Activated T-helper 9 cell treated with anti-CD3 and anti-CD28 coated beads, Interleukin-2, amount 50 U/mL, for 16 hours (primary cell): Measurements from ENCODE around the gene SMIM8.

ENCODE experiments used
- DNase-seq: peaks from one replicate; pipeline ENCODE4 v3.0.0-alpha.2; 2020; ENCODE audit warnings: low read depth

SMIM8 gene

GRCh38 chr6:87336367-87336766, 14.0 kb downstream of the SMIM8 start:
- DNase-seq: no peak

- DNase-seq: no peak
Measured at GRCh38 chr6:87340230-87340629, 17.8 kb downstream of the SMIM8 start.

- no peak for DNase-seq
Measured at GRCh38 chr6:87341158-87341557, 18.8 kb downstream of the SMIM8 start.

- no peak for DNase-seq
Measured at GRCh38 chr6:87341899-87342298, 19.5 kb downstream of the SMIM8 start.

GRCh38 chr6:87342829-87343228, 20.4 kb downstream of the SMIM8 start:
- DNase-seq: no peak

- DNase-seq: no peak
Measured at GRCh38 chr6:87344731-87345130, 22.3 kb downstream of the SMIM8 start, which contains the start of gene C6orf163. Gene C6orf163 (plus strand): TSS chr6:87344813. CDS start chr6:87345100, 287 bp downstream.

GRCh38 chr6:87346700-87347099, 24.3 kb downstream of the SMIM8 start:
- DNase-seq: no peak

- DNase-seq: no peak
Measured at GRCh38 chr6:87349896-87350295, 27.5 kb downstream of the SMIM8 start.

GRCh38 chr6:87350516-87350915, 28.1 kb downstream of the SMIM8 start:
- DNase-seq: no peak

- no peak for DNase-seq
Measured at GRCh38 chr6:87351583-87351982, 29.2 kb downstream of the SMIM8 start.

GRCh38 chr6:87356181-87356580, 33.8 kb downstream of the SMIM8 start:
- DNase-seq: no peak

- no peak for DNase-seq
Measured at GRCh38 chr6:87357479-87358196, 35.2 kb downstream of the SMIM8 start.

- no peak for DNase-seq
Measured at GRCh38 chr6:87364602-87365252, 42.3 kb downstream of the SMIM8 start.

- DNase-seq: no peak
Measured at GRCh38 chr6:87366072-87366827, 43.9 kb downstream of the SMIM8 start.

- DNase-seq: no peak
Measured at GRCh38 chr6:87366899-87367298, 44.5 kb downstream of the SMIM8 start.

GRCh38 chr6:87373377-87373776, 51.0 kb downstream of the SMIM8 start:
- DNase-seq: no peak

GRCh38 chr6:87375315-87375714, 52.9 kb downstream of the SMIM8 start:
- no peak for DNase-seq

GRCh38 chr6:87376643-87377042, 54.3 kb downstream of the SMIM8 start:
- no peak for DNase-seq

- DNase-seq: no peak
Measured at GRCh38 chr6:87378947-87379346, 56.6 kb downstream of the SMIM8 start.

- DNase-seq: no peak
Measured at GRCh38 chr6:87382861-87383260, 60.5 kb downstream of the SMIM8 start.

- DNase-seq: no peak
Measured at GRCh38 chr6:87384038-87384437, 61.6 kb downstream of the SMIM8 start.

- no peak for DNase-seq
Measured at GRCh38 chr6:87384449-87384848, 62.1 kb downstream of the SMIM8 start.

- no peak for DNase-seq
Measured at GRCh38 chr6:87391334-87391733, 68.9 kb downstream of the SMIM8 start.
